Thyroid gland (tissue), 4 donors: ENCODE measurements around the gene TRIM29. TPM values are rescaled to one million over a fixed set of nuclear protein-coding genes. Genes with fewer than 3 reads are reported as not detected.
A peak's percentile ranks its signal among the peaks of the same experiment; 100 is the strongest.

Experiments used
- DNase-seq, 2 donors: peaks; one replicate each; pipeline ENCODE4 v3.0.0-alpha.2; 2019
- H3K27ac ChIP-seq, 3 donors: fragments of 200-600 bp; sonication (generic); 1 replicate in 2 of 3; 2 replicates in 1 of 3; pipeline ENCODE4 v1.5.1; 2016 to 2019; ENCODE audit warnings: mild to moderate bottlenecking in 1 of 3, moderate library complexity in 1 of 3
- H3K27me3 ChIP-seq: fragments of 200-600 bp; sonication (generic); one replicate; pipeline ENCODE4 v1.5.1; 2019
- H3K36me3 ChIP-seq, 2 donors: fragments of 200-600 bp; sonication (generic); one replicate each; pipeline ENCODE4 v1.5.1; 2016 to 2019
- H3K4me1 ChIP-seq, 2 donors: fragments of 200-600 bp; sonication (generic); one replicate each; pipeline ENCODE4 v1.5.1; 2017 to 2019
- H3K4me3 ChIP-seq, 3 donors: fragments of 200-600 bp; sonication (generic); replicated peaks in 1 of 3; 1 replicate in 2 of 3; 2 replicates in 1 of 3; pipeline ENCODE4 v1.5.1; 2016; ENCODE audit warnings: mild to moderate bottlenecking in 1 of 3
- H3K9me3 ChIP-seq: fragments of 200-600 bp; sonication (generic); one replicate; pipeline ENCODE4 v1.5.1; 2017
- CTCF ChIP-seq, 6 experiments: fragments of 200-600 bp in 3 of 6; fragments of 450-650 bp in 3 of 6; sonication (generic) in 3 of 6; IDR thresholded peaks; one replicate each; pipeline ENCODE4 v1.5.1; 2016 to 2019; ENCODE audit warnings: antibody characterized with exemption in 6 of 6, mild to moderate bottlenecking in 2 of 6, inconsistent platforms in 1 of 6, moderate library complexity in 1 of 6
- POLR2A ChIP-seq, 2 donors: fragments of 450-650 bp; IDR thresholded peaks; one replicate each; pipeline ENCODE4 v1.6.1; 2017; ENCODE audit warnings: antibody characterized with exemption in 2 of 2, mild to moderate bottlenecking in 2 of 2, moderate library complexity in 1 of 2
- WGBS, 2 donors: methylation state at CpG; one replicate each; pipeline ENCODE4 v1.1.5; 2017; 5-methylcytosine and 5-hydroxymethylcytosine counted together
- intact Hi-C: fragments of 100-400 bp; cut with DNase I; formaldehyde crosslinking; loops from one replicate; pipeline ENCODE4 v1.15.1; 2023
- total RNA-seq, 4 donors: library from RNA; depleted of rRNA; stranded (reverse); fragments of >200 nt; gene quantifications; one replicate each; pipeline ENCODE4 v1.2.3, GENCODE V29; 2016

The TRIM29 gene
- total RNA-seq, 4 donors from 2014 or later: 1.4 to 3.7 (median 1.6) TPM; not detected in 1

GRCh38 chr11:120108154-120108784 is 29.6 kb downstream of the TRIM29 start:
- no peaks in the 10 kb centered on the region for H3K9me3 ChIP-seq
- H3K36me3 ChIP-seq: no peaks in the 10 kb centered on the region
- H3K4me3 ChIP-seq: no peak overlapping the region
- intact Hi-C loops: loop anchor here (10.0 kb wide), 1 partner anchor 623 kb away; no protein-coding TSS in a partner anchor
- peak; percentile 60 to 63 for DNase-seq
- no peaks in the 10 kb centered on the region for H3K4me1 ChIP-seq
- TF ChIP-seq POLR2A (IDR thresholded peaks at IDR 0.05) (no peak), CTCF (IDR thresholded peaks at IDR 0.05) (peak; percentile 95 to 99 (median 96))
- H3K27me3 ChIP-seq: no peaks in the 10 kb centered on the region
- 1 to 3% methylated on average over 6 of the region's 6 CpGs for WGBS, 2 donors
- H3K27ac ChIP-seq: no peak overlapping the region

GRCh38 chr11:120107692-120108091 is 30.2 kb downstream of the TRIM29 start:
- WGBS, 2 donors: 70 to 78% methylated on average over 5 to 6 of the region's 6 CpGs
- DNase-seq: no peak
- no peak for TF ChIP-seq POLR2A (IDR thresholded peaks at IDR 0.05)
- no peak for TF ChIP-seq CTCF (IDR thresholded peaks at IDR 0.05)
- H3K4me3 ChIP-seq: no peak overlapping the region
- no peaks in the 10 kb centered on the region for H3K27me3 ChIP-seq
- no peaks in the 10 kb centered on the region for H3K36me3 ChIP-seq
- intact Hi-C loops: loop anchor here (10.0 kb wide), 1 partner anchor 623 kb away; no protein-coding TSS in a partner anchor
- H3K4me1 ChIP-seq: no peaks in the 10 kb centered on the region
- no peaks in the 10 kb centered on the region for H3K9me3 ChIP-seq
- H3K27ac ChIP-seq: no peak overlapping the region

GRCh38 chr11:120106354-120107150 is 31.4 kb downstream of the TRIM29 start:
- no peak for DNase-seq
- H3K36me3 ChIP-seq: no peaks in the 10 kb centered on the region
- intact Hi-C loops: loop anchor here (10.0 kb wide), 1 partner anchor 622 kb away; no protein-coding TSS in a partner anchor
- H3K4me1 ChIP-seq: no peaks in the 10 kb centered on the region
- H3K9me3 ChIP-seq: no peaks in the 10 kb centered on the region
- TF ChIP-seq CTCF (IDR thresholded peaks at IDR 0.05) (no peak), POLR2A (IDR thresholded peaks at IDR 0.05) (no peak)
- no peak overlapping the region for H3K4me3 ChIP-seq
- no peaks in the 10 kb centered on the region for H3K27me3 ChIP-seq
- no peak overlapping the region for H3K27ac ChIP-seq
- WGBS, 2 donors: 69 to 76% methylated on average over 11 of the region's 11 CpGs

GRCh38 chr11:120105576-120105975 is 32.3 kb downstream of the TRIM29 start:
- TF ChIP-seq CTCF (IDR thresholded peaks at IDR 0.05): no peak
- H3K9me3 ChIP-seq: no peaks in the 10 kb centered on the region
- WGBS, 2 donors: 57 to 64% methylated on average over 6 of the region's 6 CpGs
- H3K27me3 ChIP-seq: no peaks in the 10 kb centered on the region
- no peaks in the 10 kb centered on the region for H3K4me1 ChIP-seq
- H3K36me3 ChIP-seq: no peaks in the 10 kb centered on the region
- H3K4me3 ChIP-seq: no peak overlapping the region
- no peak overlapping the region for H3K27ac ChIP-seq
- DNase-seq: no peak
- intact Hi-C loops: loop anchor here (10.0 kb wide), 1 partner anchor 621 kb away; no protein-coding TSS in a partner anchor
